ENCODE measurements around the gene ATR.

GRCh38 chr3:142523921-142524566 lies 54.5 kb downstream of the ATR start:
- TF ChIP-seq, protein P1, sequence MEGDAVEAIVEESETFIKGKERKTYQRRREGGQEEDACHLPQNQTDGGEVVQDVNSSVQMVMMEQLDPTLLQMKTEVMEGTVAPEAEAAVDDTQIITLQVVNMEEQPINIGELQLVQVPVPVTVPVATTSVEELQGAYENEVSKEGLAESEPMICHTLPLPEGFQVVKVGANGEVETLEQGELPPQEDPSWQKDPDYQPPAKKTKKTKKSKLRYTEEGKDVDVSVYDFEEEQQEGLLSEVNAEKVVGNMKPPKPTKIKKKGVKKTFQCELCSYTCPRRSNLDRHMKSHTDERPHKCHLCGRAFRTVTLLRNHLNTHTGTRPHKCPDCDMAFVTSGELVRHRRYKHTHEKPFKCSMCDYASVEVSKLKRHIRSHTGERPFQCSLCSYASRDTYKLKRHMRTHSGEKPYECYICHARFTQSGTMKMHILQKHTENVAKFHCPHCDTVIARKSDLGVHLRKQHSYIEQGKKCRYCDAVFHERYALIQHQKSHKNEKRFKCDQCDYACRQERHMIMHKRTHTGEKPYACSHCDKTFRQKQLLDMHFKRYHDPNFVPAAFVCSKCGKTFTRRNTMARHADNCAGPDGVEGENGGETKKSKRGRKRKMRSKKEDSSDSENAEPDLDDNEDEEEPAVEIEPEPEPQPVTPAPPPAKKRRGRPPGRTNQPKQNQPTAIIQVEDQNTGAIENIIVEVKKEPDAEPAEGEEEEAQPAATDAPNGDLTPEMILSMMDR (IDR thresholded peaks at IDR 0.05), result no peak
- TF ChIP-seq HES2 (IDR thresholded peaks at IDR 0.05) (no peak), JUNB (IDR thresholded peaks at IDR 0.05) (no peak), SREBF2 (IDR thresholded peaks at IDR 0.05) (no peak), BHLHE40 (IDR thresholded peaks at IDR 0.05; ENCODE audit: low read depth, low read length) (no peak), POLR2A (IDR thresholded peaks at IDR 0.05; ENCODE audit: low read length) (no peak), RFX5 (IDR thresholded peaks at IDR 0.05) (no peak), ZFP36 (IDR thresholded peaks at IDR 0.05; ENCODE audit: borderline replicate concordance, partially characterized antibody) (no peak), REST (IDR thresholded peaks at IDR 0.05) (no peak), JUN (IDR thresholded peaks at IDR 0.05) (no peak), CEBPB (IDR thresholded peaks at IDR 0.05) (no peak), MAZ (IDR thresholded peaks at IDR 0.05; ENCODE audit: borderline replicate concordance, low read depth, low read length) (no peak), MAX (IDR thresholded peaks at IDR 0.05) (no peak)
- TF ChIP-seq, protein P2, sequence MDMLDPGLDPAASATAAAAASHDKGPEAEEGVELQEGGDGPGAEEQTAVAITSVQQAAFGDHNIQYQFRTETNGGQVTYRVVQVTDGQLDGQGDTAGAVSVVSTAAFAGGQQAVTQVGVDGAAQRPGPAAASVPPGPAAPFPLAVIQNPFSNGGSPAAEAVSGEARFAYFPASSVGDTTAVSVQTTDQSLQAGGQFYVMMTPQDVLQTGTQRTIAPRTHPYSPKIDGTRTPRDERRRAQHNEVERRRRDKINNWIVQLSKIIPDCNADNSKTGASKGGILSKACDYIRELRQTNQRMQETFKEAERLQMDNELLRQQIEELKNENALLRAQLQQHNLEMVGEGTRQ (IDR thresholded peaks at IDR 0.05), result no peak
